Ishikawa (cell line): ENCODE data around the gene PDE6A.

Experiments
- CEBPB ChIP-seq: IDR thresholded peaks from 2 replicates; pipeline ENCODE4 v1.6.1; 2012
- EP300 ChIP-seq: IDR thresholded peaks from 2 replicates; pipeline ENCODE4 v1.6.1; 2012; ENCODE audit warnings: borderline replicate concordance
- TAF1 ChIP-seq: IDR thresholded peaks from 2 replicates; pipeline ENCODE4 v1.6.1; 2012; ENCODE audit warnings: low read depth, mild to moderate bottlenecking
- TF ChIP-seq, protein P1 (sequence below): IDR thresholded peaks from 2 replicates; pipeline ENCODE4 v1.6.1; 2012; ENCODE audit warnings: low read depth, mild to moderate bottlenecking
- TF ChIP-seq, protein P2 (sequence below): IDR thresholded peaks from 2 replicates; pipeline ENCODE4 v1.6.1; 2012

DNA sequence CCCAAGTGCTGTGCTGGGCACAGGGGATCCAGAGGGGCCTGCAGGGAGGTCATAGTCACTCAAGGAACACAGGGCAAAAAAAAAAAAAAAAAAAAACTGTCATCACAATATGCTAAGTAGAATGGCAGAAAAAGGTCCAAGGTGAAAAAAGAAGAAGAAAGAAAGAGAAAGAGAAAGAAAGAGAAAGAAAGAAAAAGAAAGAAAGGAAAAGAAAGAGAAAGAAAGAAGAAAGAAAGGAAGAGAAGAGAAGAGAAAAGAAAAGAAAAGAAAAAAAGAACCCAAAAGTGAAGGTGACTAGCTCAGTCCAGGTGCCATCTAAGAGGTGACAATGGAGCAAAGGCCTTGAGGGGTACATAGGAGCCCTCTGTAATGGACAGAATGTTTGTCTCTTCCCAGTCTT, 73.9 kb downstream of the PDE6A start:
- TF ChIP-seq CEBPB (no peak), TAF1 (no peak), EP300 (no peak)
- TF ChIP-seq, protein P1, sequence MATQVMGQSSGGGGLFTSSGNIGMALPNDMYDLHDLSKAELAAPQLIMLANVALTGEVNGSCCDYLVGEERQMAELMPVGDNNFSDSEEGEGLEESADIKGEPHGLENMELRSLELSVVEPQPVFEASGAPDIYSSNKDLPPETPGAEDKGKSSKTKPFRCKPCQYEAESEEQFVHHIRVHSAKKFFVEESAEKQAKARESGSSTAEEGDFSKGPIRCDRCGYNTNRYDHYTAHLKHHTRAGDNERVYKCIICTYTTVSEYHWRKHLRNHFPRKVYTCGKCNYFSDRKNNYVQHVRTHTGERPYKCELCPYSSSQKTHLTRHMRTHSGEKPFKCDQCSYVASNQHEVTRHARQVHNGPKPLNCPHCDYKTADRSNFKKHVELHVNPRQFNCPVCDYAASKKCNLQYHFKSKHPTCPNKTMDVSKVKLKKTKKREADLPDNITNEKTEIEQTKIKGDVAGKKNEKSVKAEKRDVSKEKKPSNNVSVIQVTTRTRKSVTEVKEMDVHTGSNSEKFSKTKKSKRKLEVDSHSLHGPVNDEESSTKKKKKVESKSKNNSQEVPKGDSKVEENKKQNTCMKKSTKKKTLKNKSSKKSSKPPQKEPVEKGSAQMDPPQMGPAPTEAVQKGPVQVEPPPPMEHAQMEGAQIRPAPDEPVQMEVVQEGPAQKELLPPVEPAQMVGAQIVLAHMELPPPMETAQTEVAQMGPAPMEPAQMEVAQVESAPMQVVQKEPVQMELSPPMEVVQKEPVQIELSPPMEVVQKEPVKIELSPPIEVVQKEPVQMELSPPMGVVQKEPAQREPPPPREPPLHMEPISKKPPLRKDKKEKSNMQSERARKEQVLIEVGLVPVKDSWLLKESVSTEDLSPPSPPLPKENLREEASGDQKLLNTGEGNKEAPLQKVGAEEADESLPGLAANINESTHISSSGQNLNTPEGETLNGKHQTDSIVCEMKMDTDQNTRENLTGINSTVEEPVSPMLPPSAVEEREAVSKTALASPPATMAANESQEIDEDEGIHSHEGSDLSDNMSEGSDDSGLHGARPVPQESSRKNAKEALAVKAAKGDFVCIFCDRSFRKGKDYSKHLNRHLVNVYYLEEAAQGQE: no peak
- TF ChIP-seq, protein P2, sequence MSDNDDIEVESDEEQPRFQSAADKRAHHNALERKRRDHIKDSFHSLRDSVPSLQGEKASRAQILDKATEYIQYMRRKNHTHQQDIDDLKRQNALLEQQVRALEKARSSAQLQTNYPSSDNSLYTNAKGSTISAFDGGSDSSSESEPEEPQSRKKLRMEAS: no peak
